GM18867 (cell line): Measurements from ENCODE around the gene MARK1.

Source experiments
- ATAC-seq: cut with Tn5 transposase; IDR thresholded peaks from one replicate; pipeline ENCODE4 v1.9.1; 2021; ENCODE audit warnings: mild to moderate bottlenecking, moderate library complexity; ENCODE audit not compliant: unreplicated experiment

The MARK1 gene

DNA sequence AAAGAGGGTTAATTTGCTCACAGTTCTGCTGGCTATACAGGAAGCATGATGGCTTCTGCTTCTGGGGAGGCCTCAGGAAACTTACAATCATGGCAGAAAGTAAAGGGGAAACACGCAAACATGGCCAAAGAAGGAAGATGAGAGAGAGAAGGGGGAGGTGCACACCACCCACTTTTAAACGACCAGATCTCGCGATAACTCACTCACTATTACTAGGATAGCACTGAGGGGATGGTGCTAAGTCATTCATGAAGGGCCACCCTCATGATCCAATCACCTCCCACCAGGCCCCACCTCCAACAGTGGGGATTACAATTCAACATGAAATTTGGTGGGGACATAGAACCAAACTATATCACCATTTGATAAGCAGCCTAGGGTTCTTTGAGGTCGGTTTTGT lies 159.9 kb downstream of the MARK1 start:
- no peak for ATAC-seq

DNA sequence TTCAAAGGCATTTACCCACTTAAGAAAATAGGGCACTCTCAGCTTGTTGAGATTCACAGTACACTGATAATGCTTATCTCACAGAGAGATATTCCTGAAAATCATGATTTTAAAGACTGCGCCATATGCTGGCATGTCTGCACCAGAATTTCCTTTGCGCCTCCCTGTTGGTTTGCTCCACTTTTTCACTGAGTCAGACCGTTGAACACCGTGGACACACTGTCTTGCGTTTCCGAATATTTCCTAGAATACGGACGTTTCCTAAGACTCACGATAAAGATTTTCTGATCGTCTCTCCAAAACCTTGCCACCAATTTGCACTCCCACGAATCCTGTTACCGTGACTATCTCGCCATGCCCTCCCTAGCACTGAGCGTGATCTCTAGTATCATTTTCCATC lies 161.7 kb downstream of the MARK1 start:
- ATAC-seq, result no peak

DNA sequence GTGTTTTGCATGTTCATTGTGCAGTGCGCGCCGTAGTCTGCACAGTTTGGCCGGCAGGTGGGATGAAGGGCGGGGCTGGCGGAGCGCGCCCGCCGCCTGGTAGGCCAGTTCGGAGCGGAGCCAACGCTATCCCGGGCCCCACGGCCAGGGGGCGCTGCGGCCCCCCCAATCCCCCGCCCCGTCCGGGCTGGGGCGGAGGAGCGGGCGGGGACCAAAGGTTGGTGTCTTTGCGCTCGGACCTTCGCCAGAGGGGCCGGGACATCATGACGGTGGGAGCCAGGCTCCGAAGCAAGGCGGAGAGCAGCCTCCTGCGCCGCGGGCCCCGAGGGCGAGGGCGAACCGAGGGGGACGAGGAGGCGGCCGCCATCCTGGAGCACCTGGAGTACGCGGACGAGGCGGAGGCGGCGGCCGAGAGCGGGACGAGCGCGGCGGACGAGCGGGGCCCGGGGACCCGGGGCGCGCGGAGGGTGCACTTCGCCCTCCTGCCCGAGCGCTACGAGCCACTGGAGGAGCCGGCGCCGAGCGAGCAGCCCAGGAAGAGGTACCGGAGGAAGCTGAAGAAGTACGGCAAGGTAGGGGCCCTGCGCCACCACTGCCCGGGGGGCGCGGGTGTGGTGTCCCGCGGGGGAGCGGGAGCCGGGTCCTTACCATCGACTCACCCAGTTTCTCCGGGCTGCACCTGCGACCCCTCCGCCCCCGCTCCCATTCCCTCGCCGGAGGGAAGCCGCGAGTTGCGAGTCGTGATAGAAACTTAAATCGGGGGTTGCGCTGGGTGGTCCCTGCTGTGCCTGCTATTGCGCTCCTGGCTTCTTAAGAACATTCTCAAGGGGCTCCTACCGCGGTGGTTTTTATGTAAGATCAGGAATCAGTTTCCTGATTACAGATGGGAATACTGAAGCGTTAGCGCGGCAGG lies 162.5 kb downstream of the MARK1 start, which contains the start of gene C1orf115:
Gene C1orf115 (plus strand): TSS at position 224 of the 913 bp plus-strand sequence. CDS start 40 bp downstream, at position 264.
- peak; percentile 95 for ATAC-seq

DNA sequence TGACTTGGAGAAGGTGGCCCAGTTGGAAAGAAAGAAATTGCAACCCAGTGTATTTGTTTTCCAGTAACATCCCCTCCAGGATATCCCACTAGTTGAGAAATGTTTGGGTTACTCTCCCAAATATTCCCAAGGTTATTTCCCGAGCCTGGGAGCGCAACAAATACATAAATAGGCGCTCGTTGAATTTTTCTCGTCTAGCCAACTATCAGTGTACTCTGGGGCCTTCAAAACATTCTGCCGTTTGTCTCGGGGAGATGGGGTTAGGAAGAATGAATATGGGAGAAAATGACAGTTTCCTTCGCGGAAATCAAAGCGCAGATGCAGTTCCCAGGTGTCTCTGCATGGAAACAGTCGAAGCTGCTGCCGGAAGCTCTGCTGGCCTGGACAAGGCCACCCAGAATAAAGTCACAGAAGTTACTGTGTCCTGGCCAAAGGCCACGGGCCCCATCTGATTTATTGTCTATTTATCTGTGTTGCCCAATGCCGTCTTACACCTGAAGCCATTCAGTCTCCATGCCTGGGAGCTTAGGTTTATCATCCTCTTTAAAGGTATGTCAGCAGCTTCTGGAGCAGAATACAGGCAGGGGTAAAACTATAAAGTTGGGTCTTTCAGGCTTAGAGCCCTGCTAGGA lies 163.2 kb downstream of the MARK1 start:
- no peak for ATAC-seq

DNA sequence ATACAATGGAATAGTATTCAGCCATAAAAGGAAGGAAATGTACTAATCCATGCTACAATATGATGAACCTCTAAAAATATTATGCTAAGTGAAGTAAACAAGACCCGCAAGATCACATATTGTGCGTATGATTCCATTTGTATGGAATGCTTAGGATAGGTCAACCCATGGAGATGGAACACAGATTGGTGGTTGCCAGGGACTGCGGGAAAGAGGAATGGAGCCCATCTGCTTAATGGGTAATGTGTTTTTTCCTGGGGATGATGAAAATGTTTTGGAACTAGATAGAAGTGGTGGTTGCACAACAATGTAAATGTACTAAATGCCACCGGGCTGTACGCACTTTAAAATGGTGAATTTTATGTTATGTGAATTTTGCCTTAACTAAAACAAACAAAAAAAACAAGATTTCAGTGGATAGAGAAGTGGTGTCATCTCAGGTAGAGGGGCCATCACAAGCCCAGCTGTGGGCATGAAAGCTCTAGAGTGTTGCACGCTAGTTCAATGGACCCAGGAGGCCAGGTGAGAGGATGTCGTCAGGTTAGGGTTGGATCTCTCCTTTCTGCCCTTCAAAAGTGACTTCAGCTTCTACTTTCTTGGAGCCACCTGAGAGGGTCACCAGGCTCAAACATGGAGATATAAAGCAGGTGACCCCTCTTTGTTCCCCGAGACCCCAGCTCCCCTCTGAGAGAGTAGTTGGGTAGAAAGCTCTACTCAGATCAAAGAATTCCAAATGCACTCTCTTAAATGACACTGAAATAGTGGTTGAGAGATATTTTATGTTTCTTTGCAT lies 164.7 kb downstream of the MARK1 start:
- no peak for ATAC-seq

DNA sequence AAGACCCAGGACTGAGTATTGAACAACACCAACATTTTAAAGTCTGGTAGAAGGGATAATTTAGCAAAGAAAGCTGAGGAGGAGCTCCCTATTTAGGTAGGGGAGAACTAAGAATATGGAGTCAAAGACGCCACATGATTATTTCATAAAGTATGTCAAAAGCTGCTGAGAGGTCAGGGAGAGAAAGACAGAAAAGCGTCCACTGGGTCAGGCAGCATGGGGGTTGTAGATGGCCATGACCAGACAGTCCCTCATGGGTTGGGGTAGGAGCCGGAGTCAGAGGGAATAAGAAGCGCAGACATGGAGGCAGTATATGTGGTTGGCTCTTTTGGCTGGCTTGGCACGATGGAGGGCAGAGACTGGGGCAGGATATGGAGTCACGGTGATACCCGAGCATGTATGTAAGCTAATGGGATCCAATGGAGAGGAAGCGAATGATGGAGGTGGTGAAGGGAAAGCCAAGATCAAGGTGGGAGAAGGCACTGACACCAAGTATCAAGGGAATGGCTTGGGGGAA lies 167.0 kb downstream of the MARK1 start:
- no peak for ATAC-seq

DNA sequence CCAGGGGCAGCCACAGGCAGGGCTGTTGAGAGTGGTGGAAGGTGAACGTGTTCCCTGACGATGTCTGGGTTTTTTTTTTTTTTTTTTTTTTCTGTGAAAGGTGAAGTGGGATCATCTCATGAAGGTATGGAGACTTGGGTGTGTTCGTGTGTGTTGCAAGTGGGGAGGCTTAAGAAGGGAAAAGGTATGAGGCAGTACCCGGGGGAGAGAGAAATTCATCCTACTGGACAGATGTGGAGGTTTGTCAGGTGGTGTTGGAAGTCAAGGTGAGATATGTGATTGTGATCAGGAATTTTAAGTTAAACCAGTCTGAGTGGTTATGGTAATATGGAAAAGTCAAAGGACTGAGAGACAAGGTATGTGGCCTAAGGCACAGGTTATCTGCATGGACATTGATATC lies 167.5 kb downstream of the MARK1 start:
- ATAC-seq, result no peak

GRCh38 chr1:220696226-220696862 lies 168.4 kb downstream of the MARK1 start:
- no peak for ATAC-seq

DNA sequence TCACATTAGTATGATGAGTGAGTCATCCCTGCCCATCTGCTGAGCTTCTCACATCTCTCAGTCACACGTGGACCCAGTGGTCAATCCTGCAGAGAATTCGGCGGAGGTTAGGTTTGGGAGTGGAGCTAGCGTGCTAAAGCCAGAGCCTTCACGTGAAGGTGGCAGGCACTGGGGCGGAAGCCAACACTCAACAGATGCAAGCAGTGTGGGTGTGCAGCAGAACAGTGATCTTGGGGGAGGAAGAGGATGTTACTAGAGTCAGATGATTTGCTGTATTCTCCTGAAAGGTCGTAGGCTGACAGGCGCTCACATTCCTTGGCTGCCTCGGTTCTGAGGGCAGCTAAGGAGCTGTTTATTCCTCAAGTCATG lies 168.9 kb downstream of the MARK1 start:
- no peak for ATAC-seq

DNA sequence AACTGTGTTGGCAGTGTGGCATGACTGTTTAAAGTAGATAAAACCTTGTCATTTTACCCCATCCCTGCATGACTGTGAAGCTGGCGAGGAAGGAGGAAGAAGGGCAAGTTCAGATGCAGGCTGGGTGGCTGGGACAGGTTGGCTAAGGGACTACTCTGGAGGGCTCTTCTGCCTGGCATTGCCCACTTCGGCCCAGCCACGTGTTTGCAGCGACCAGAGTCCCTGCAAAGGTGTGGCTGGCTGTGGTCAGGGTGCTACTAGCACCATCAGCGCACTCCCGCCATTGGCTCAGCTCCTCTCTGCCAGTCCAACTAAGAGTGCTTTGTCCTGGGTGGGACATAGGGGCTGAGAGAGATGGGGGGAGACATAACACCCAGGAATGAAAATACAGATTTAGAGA lies 169.4 kb downstream of the MARK1 start:
- ATAC-seq, result no peak

- ATAC-seq, result no peak
Observed at GRCh38 chr1:220698607-220699016, 170.7 kb downstream of the MARK1 start.

GRCh38 chr1:220699044-220699443 lies 171.1 kb downstream of the MARK1 start:
- no peak for ATAC-seq

GRCh38 chr1:220700556-220701179 lies 172.7 kb downstream of the MARK1 start:
- no peak for ATAC-seq

DNA sequence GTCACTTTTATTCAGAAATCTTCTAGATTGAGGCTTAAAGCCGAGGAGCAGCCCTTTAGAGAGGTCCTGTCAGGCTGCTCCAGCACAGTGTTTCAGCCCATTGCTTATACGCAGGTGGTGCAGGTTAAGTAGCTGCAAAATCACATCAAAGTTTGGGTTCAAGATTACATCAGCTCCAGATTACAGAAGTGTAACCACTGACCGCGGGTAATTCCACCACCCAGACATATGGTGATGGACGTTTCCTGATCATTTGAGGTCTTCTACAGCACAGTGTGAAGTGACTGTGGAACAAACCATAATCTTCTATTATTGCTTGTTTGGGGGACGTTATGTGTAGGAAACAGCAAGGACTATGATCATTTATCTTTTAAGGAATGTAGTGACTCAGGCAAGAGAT lies 174.0 kb downstream of the MARK1 start:
- peak; percentile 51 for ATAC-seq

GRCh38 chr1:220702733-220703270 lies 174.9 kb downstream of the MARK1 start:
- ATAC-seq, result no peak

- no peak for ATAC-seq
Observed at GRCh38 chr1:220703305-220703704, 175.4 kb downstream of the MARK1 start.

DNA sequence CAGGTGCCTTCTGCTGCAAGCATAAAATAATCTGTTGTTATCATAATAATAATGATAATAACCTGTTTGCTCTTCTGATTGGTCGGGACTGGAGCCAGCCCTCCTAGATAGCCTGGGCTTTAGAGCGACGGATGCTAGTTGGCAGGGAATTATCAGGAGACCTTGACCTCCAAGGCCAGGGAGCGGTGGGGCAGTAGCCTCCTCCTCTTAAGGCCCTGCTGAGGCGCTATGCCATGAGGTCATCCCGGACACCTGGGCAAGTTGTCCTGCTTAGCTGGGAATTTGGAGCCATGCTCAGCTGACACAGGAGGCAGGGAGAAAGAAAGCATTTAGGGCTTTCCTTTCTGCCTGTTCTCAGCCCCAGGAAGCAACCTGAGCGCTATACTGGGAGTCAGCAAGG lies 177.8 kb downstream of the MARK1 start:
- ATAC-seq, result no peak

DNA sequence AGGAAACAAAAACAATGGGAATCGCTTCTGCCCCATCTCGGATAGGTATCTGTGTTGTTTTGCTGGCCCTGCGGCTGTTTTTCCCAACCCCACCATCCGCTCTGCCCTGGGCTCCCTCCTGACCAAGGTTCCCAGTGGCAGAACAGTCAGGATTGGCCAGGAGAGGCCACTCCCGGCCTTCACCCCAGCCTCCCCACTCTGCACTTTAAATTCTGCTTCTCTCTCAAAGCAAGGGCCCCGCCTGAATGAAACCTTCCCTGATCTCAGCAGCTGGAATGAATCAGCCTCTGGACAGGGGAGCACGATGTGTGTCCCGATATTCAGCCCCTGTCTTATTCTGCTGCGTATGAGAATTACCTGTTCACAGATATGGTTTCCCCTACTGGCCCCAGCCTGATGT lies 178.5 kb downstream of the MARK1 start:
- ATAC-seq, result no peak

DNA sequence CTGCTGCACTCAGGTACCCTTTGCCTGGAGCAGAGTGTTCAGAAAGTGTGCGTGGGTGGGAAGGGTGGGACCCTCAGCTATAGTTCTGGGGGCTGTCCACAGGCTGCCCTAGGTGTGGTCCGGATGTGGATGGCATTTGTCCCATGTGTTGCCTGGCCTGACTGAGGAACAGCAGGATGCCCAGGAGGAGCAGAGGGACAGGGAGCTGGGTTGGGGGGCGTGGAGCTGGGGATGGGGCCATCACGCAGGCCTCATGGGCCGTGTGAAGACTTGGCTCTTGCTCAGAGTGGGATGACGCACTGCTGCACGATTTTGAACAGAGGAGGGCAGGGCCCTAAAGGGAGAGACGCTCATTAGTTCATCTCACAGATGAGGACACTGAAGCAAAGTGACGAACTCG lies 179.2 kb downstream of the MARK1 start:
- no peak for ATAC-seq

GRCh38 chr1:220708244-220708643 lies 180.3 kb downstream of the MARK1 start:
- ATAC-seq, result no peak
